HG03159 (cell line): ENCODE results near the gene SLC5A3.

Experiments used
- ATAC-seq: cut with Tn5 transposase; IDR thresholded peaks from one replicate; pipeline ENCODE4 v1.9.1; 2021; ENCODE audit warnings: mild to moderate bottlenecking, moderate library complexity; ENCODE audit not compliant: unreplicated experiment

SLC5A3 gene

DNA sequence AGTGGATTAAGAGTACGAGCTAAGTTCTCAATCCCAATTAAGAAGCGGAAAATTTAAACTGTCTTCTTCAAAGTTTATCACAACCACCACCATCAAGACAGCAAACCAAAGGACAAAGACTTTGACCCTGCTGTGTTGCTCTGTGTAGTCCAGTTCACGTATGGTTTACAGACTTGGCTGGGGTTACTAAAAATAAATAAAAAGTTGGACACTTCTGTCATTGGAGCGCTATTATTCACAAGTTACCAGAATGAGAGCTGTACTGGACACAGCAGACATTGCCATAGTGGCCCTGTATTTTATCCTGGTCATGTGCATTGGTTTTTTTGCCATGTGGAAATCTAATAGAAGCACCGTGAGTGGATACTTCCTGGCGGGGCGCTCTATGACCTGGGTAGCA lies 21.6 kb downstream of the SLC5A3 start:
- ATAC-seq = no peak

DNA sequence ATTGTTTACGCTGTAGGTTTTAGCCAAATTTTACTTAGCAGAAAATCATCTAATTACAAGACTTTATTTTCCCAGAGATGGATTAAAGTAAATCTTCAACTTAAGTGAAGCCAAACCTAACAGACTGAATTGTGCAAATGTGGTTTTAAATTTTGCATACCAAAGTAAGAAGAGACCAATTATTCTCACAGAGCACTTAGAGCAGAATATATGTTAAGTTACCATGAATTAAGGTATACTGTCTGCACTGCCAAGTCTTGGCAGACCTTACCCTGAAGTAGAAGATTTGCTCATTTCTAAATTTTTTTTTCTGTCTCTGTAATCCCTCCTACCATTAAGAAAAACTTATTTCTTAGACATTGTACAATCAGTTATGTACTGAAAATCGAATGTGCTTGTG lies 24.1 kb downstream of the SLC5A3 start:
- ATAC-seq = no peak

GRCh38 chr21:34100337-34100736 lies 27.0 kb downstream of the SLC5A3 start:
- no peak for ATAC-seq

- no peak for ATAC-seq
Measured at GRCh38 chr21:34100790-34101189, 27.4 kb downstream of the SLC5A3 start.

- ATAC-seq = no peak
Measured at GRCh38 chr21:34105947-34106541, 32.7 kb downstream of the SLC5A3 start.

DNA sequence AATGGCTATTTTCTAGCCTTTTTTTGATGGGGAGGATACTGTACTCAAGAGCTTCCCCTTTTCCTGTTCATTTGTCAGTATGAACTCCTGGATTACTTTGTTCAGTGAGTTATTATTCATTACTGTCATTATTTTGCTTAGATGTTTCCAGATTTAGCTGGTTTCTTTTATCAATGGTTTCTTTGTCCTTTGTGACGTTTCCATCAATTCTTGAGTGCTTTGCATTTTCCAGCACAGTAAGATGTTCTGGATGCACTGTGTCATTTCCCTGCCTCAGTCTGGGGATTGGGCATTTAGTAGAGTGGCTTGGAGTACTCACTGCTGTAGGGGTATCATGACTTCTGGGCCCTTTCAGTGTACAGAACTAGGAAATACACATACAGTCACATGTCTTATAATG lies 34.2 kb downstream of the SLC5A3 start:
- ATAC-seq = no peak

DNA sequence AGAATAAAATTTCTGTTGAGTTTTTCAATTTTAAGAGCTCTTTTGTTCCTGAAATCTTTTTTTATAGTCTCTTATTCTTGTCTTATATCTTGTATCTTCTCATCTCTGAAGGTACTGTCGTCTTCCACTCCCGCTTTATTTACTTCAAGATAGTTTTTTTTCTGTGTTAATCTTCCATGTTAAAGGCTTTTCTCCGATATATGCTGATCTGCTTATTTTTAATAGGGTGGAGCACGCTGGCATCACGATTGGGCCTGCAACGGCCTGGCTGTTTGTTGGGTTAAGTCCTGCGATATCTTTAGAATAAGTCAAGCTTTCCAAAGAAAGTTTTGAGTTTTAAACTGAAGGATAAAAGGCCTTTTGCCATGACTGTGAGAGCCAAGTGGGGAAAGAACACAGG lies 35.7 kb downstream of the SLC5A3 start:
- no peak for ATAC-seq

GRCh38 chr21:34110594-34111202 lies 37.3 kb downstream of the SLC5A3 start:
- no peak for ATAC-seq

- ATAC-seq = no peak
Measured at GRCh38 chr21:34112316-34113033, 39.1 kb downstream of the SLC5A3 start.

DNA sequence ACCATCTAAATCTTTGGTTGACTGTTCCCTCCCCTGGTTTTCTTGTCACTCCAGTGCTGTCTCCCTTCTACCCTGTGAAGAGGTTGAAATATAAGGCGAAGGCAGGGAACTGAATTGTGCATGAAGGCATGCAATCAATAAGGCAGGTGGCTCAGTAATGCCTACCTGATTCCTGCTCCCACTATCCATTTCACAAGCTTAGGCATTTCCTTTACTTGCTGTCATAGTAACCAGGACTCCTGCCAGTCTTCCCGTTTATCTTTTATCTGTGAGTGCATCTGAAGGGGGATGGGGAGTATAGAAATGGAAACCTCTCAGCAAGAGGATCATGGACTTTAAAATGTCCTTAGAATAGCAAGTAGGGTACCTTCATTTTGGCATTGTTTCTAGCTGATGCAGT lies 40.5 kb downstream of the SLC5A3 start:
- ATAC-seq = no peak

DNA sequence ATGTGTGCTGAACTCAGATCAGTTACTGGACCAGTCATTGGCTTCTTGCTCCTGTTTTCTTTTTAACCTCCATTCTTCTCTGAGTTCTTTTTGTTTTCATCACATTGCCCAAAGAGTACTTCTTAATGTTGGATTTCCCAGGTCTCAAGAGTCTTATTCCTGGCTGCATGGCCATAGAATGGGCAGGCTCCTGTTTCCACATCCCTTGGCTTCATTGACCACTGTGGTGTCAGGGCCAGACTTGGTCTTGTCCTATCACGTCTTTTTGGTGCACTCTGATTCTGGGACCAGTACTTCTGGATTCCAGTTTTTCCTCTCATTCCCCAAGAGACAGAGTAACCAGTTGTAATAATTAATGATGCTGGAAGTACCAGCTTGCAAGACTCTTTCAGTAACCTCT lies 41.8 kb downstream of the SLC5A3 start:
- ATAC-seq = no peak

DNA sequence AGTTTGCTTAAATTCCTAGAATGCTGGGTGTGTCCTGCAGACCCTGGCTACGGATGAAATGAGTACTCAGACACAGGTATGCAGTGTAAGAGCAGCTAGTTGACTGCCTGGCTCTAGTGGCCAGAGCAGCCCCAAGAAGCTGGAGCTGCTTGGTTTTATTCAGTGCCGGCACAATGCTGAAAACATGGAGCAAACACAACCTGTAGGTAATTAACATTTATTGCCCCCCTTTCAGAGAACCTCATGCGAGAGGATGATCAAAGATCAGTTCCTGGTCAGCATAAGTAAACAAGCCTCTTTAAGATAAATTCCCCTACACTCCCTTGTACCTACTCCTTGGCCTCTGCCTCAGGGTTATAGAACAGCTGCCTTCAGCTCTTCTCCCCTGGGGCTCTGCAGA lies 43.2 kb downstream of the SLC5A3 start:
- ATAC-seq = no peak

GRCh38 chr21:34120867-34121266 lies 47.5 kb downstream of the SLC5A3 start:
- ATAC-seq = no peak

- no peak for ATAC-seq
Measured at GRCh38 chr21:34122047-34122446, 48.7 kb downstream of the SLC5A3 start.
